ENCODE measurements around the gene FDXR.

FDXR gene

DNA sequence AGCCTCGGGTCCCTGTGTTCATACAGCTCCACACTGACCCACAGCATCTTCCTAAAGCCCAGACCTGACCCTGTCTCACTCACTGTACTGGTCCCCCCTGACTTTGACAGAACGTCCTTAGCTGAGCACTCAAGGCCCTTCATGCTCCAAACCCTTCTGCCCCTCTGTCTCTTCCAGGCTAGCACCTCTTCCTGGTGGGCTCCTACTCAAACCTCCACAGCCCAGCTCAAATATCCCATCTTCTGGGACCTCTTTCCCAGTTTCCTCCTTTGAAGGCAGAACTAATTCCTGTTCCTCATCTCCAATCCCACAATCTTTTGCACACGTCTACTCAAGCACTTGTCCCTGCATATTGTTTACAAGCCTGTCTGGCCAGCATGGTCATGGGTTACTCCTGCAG, 21.9 kb downstream of the FDXR start:
- DNase-seq (ENCODE audit: extremely low read depth, low read depth), result no peak
- no peak overlapping the region for H3K4me3 ChIP-seq (replicated peaks; ENCODE audit: low read depth, low read length)
- TF ChIP-seq, protein P1, sequence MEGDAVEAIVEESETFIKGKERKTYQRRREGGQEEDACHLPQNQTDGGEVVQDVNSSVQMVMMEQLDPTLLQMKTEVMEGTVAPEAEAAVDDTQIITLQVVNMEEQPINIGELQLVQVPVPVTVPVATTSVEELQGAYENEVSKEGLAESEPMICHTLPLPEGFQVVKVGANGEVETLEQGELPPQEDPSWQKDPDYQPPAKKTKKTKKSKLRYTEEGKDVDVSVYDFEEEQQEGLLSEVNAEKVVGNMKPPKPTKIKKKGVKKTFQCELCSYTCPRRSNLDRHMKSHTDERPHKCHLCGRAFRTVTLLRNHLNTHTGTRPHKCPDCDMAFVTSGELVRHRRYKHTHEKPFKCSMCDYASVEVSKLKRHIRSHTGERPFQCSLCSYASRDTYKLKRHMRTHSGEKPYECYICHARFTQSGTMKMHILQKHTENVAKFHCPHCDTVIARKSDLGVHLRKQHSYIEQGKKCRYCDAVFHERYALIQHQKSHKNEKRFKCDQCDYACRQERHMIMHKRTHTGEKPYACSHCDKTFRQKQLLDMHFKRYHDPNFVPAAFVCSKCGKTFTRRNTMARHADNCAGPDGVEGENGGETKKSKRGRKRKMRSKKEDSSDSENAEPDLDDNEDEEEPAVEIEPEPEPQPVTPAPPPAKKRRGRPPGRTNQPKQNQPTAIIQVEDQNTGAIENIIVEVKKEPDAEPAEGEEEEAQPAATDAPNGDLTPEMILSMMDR (IDR thresholded peaks at IDR 0.05; ENCODE audit: low read depth, low read length, missing control alignments), result no peak

DNA sequence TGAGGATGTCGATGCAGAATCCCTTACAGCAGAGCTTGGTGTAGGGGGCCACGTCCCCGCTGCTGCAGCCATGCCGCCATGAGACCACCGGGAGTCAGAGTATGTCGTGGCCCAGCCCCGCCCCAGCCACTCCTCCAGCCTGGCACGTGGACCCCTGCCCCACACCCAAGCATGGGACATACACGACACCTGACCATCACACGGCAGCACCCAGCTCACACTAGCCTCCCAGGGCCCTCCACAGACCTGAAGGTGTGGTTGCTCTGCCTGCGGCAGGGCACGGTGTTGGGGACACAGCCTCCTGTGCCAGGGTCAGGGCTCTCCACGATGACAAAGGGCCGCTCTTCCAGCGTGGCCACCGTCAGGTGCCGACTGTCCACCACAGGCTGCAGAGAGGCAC, 22.5 kb downstream of the FDXR start:
- DNase-seq (ENCODE audit: extremely low read depth, low read depth), result no peak
- TF ChIP-seq, protein P1 (IDR thresholded peaks at IDR 0.05; ENCODE audit: low read depth, low read length, missing control alignments), result no peak
- no peak overlapping the region for H3K4me3 ChIP-seq (replicated peaks; ENCODE audit: low read depth, low read length)

DNA sequence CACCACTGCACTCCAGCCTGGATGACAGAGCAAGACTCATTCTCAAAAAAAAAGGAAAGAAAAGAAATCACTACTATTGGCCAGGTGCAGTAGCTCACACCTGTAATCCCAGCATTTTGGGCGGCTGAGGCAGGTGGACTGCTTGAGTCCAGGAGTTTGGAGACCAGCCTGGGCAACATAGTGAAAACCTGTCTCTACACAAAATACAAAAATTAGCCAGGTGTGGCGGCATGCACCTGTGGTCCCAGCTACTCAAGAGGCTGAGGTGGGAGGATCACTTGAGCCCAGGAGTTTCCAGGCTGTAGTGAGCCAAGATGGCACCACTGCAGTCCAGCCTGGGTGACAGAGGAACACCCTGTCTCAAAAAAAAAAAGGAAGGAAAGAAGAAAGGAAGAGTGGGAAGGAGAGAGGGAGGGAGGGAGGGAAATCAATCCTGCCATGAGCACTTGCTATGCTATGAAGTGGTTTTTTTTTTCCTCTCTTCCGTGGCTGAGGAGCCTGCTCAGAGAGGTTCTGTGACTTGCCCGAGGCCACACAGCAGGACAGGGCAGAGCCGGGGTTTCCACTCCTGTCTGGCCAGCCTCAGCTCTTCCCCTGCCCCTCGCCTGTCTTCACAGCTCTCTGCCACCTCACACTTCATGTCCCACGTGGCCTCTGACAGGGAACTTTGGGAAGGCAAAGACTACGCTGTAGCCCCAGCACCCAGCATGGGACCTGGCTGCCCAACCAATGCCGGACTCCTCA, 24.0 kb downstream of the FDXR start:
- no peak for DNase-seq (ENCODE audit: extremely low read depth, low read depth)
- TF ChIP-seq, protein P1 (IDR thresholded peaks at IDR 0.05; ENCODE audit: low read depth, low read length, missing control alignments), result no peak
- H3K4me3 ChIP-seq (replicated peaks; ENCODE audit: low read depth, low read length), result no peak overlapping the region

DNA sequence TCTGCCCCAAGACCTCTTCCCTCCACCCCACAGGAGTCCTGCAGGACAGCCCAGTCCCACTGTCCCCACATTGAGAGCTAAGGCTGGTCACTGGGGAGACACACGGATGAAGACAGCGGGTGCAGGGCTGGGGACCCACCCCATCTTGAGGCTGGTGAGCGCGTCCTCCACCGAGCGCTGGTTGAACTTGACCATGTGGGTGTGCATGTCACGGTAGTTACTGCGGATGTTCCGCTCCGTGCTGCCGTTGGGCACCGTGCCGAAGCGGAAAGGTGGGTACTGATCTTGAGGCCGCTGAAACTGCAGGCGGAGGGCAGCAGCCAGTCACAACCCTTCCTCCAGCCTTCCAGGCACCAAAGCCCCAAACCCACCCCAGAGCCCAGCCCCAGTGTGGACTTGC, 26.2 kb downstream of the FDXR start:
- DNase-seq (ENCODE audit: extremely low read depth, low read depth), result no peak
- TF ChIP-seq, protein P1 (IDR thresholded peaks at IDR 0.05; ENCODE audit: low read depth, low read length, missing control alignments), result no peak
- H3K4me3 ChIP-seq (replicated peaks; ENCODE audit: low read depth, low read length), result no peak overlapping the region

DNA sequence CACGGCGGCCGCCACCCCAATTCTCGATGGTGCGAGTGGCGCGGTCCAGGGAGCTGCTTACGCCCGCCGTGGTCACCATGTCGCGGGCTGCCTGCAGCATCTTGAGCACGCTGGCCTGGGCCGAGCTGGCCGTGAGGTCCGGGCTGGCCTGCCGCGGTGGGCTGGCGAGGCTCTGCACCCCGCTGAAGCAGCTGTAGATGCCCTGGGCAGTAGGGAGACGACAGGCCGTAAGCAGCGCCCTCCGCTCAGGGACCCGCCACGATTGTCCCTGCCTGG, 29.5 kb downstream of the FDXR start:
- H3K4me3 ChIP-seq (replicated peaks; ENCODE audit: low read depth, low read length), result no peak overlapping the region
- TF ChIP-seq, protein P1 (IDR thresholded peaks at IDR 0.05; ENCODE audit: low read depth, low read length, missing control alignments), result no peak
- no peak for DNase-seq (ENCODE audit: extremely low read depth, low read depth)

DNA sequence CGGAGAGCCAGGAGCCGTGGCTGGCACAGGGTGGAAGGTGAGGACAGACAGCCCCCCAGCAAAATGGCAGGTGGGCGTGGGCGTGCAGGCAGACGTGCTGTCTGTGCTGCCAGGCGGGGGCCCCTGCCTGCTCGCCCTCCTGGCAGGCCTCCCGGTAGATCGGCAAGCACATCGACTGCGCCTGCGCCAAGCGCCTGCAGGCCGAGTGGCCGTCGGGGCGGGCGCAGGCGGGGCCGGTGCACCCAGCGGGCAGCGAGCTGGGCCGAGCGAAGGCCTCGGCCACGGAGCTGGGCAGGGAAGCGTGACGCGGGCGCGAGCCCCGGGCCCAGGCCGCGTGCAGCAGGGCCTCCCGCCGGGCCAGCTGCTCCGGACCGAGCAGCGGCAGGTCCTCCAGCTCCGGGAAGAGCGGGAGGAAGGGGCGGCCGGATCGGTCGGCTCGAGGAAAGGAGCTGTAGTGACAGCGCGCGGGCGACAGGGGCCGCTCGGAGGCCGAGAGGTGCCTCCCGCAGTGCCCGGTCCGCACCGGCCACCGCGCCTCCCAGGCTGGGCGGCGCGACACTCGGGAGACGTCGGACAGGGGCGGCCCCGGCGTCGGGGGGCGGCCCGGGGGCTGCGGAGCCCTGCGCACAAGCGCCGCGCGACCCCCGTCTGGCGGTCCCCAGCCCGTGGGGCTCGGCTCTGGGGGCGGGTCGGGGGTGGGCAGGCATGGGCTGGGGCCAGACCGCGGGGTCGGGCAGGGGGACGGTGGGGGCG, 30.0 kb downstream of the FDXR start:
- no peak overlapping the region; the same call in 1 of the 2 replicates for H3K4me3 ChIP-seq (replicated peaks; ENCODE audit: low read depth, low read length)
- peak; percentile 9 for DNase-seq (ENCODE audit: extremely low read depth, low read depth)
- TF ChIP-seq, protein P1 (IDR thresholded peaks at IDR 0.05; ENCODE audit: low read depth, low read length, missing control alignments), result peak; percentile 15

Data from HFF-Myc (cell line).